Astrocyte (in vitro differentiated cells and primary cell): ENCODE data around the gene BEX3. TPM values are rescaled to one million over a fixed set of nuclear protein-coding genes. Genes with fewer than 3 reads are reported as not detected.

Source experiments
- DNase-seq: peaks from one replicate; pipeline ENCODE4 v3.0.0-alpha.2; 2010; ENCODE audit warnings: low read depth
- FAIRE-seq: peaks from 2 replicates; lab custom pipeline; 2011; peaks lifted over from hg19 to GRCh38; lab: Jason Lieb, UNC
- H2AFZ ChIP-seq: 2 replicates; pipeline ENCODE4 v1.6.0; 2012; ENCODE audit warnings: low read depth, low read length, inconsistent platforms
- H3K27ac ChIP-seq: 2 replicates; pipeline ENCODE4 v1.5.1; 2011; ENCODE audit warnings: low read depth, low read length, inconsistent platforms
- H3K27me3 ChIP-seq: 2 replicates; pipeline ENCODE4 v1.6.0; 2011; ENCODE audit warnings: low read length, inconsistent platforms; ENCODE audit not compliant: insufficient read depth
- H3K36me3 ChIP-seq: 2 replicates; pipeline ENCODE4 v1.5.1; 2011; ENCODE audit warnings: low read length, inconsistent platforms; ENCODE audit not compliant: insufficient read depth
- H3K4me1 ChIP-seq: 2 replicates; pipeline ENCODE4 v1.5.1; 2011; ENCODE audit warnings: low read length, inconsistent platforms; ENCODE audit not compliant: insufficient read depth
- H3K4me2 ChIP-seq: 2 replicates; pipeline ENCODE4 v1.6.0; 2012; ENCODE audit warnings: low read length, inconsistent platforms
- H3K4me3 ChIP-seq: 2 replicates; pipeline ENCODE4 v1.5.1; 2011; ENCODE audit warnings: low read depth, mild to moderate bottlenecking, low read length, inconsistent platforms; ENCODE audit not compliant: insufficient read depth
- H3K79me2 ChIP-seq: 2 replicates; pipeline ENCODE4 v1.6.0; 2012; ENCODE audit warnings: mild to moderate bottlenecking, low read length, inconsistent platforms; ENCODE audit not compliant: insufficient read depth
- H3K9ac ChIP-seq: 2 replicates; pipeline ENCODE4 v1.6.0; 2012; ENCODE audit warnings: mild to moderate bottlenecking, low read length, inconsistent platforms
- H3K9me3 ChIP-seq: 2 replicates; pipeline ENCODE4 v1.5.1; 2012; ENCODE audit warnings: low read depth, mild to moderate bottlenecking, low read length, inconsistent platforms; ENCODE audit not compliant: insufficient read depth
- H4K20me1 ChIP-seq: 2 replicates; pipeline ENCODE4 v1.6.0; 2012; ENCODE audit warnings: low read length, inconsistent platforms; ENCODE audit not compliant: insufficient read depth
- H3K27ac Mint-ChIP-seq: one replicate; pipeline ENCODE4 v1.8.0; 2021; ENCODE audit warnings: mild to moderate bottlenecking, mixed read lengths; ENCODE audit not compliant: unreplicated experiment
- H3K27me3 Mint-ChIP-seq: one replicate; pipeline ENCODE4 v1.8.0; 2021; ENCODE audit warnings: low read depth, mixed read lengths; ENCODE audit not compliant: unreplicated experiment
- H3K36me3 Mint-ChIP-seq: one replicate; pipeline ENCODE4 v1.8.0; 2021; ENCODE audit warnings: low read depth, mixed read lengths; ENCODE audit not compliant: unreplicated experiment
- H3K4me1 Mint-ChIP-seq: one replicate; pipeline ENCODE4 v1.8.0; 2021; ENCODE audit warnings: low read depth, mixed read lengths; ENCODE audit not compliant: unreplicated experiment
- H3K4me3 Mint-ChIP-seq: one replicate; pipeline ENCODE4 v1.8.0; 2021; ENCODE audit warnings: mild to moderate bottlenecking, moderate library complexity, mixed read lengths; ENCODE audit not compliant: unreplicated experiment
- H3K9me3 Mint-ChIP-seq: one replicate; pipeline ENCODE4 v1.8.0; 2021; ENCODE audit warnings: mild to moderate bottlenecking, mixed read lengths; ENCODE audit not compliant: unreplicated experiment
- CTCF ChIP-seq: IDR thresholded peaks from 2 replicates; pipeline ENCODE4 v1.5.1; 2011; ENCODE audit warnings: low read depth, mild to moderate bottlenecking, inconsistent platforms, low read length, moderate library complexity; ENCODE audit not compliant: insufficient read depth
- EZH2 ChIP-seq: IDR thresholded peaks from 2 replicates; pipeline ENCODE4 v1.6.1; 2012; ENCODE audit warnings: mild to moderate bottlenecking, low read length, inconsistent platforms; ENCODE audit not compliant: insufficient read depth
- total RNA-seq: library from RNA; stranded (reverse); gene quantifications from 2 replicates; pipeline ENCODE4 v1.2.1, GENCODE V29; 2021

BEX3 gene
- total RNA-seq, 1 donor from 2014 or later = 241 TPM

GRCh38 chrX:103393487-103393886 lies 17.1 kb downstream of the BEX3 start:
- DNase-seq (no peak), FAIRE-seq (peak; percentile 83)
- Histone ChIP-seq H3K27me3 (no peaks in the 10 kb centered on the region), H2AFZ (no peak overlapping the region), H3K79me2 (no peaks in the 10 kb centered on the region), H3K9ac (no peak overlapping the region), H3K27ac (no peak overlapping the region), H3K4me2 (no peak overlapping the region), H3K36me3 (no peaks in the 10 kb centered on the region), H4K20me1 (no peaks in the 10 kb centered on the region), H3K4me3 (no peak overlapping the region), H3K9me3 (no peaks in the 10 kb centered on the region), H3K4me1 (peaks cover 5% of the 10 kb centered on the region)
- H3K9me3 Mint-ChIP-seq = no peaks in the 10 kb centered on the region
- H3K27me3 Mint-ChIP-seq = no peaks in the 10 kb centered on the region
- no peak overlapping the region for H3K27ac Mint-ChIP-seq
- no peak overlapping the region for H3K4me3 Mint-ChIP-seq
- H3K36me3 Mint-ChIP-seq = no peaks in the 10 kb centered on the region
- TF ChIP-seq EZH2 (no peak), CTCF (no peak)
- peaks cover 8% of the 10 kb centered on the region for H3K4me1 Mint-ChIP-seq

- H3K27ac ChIP-seq = peak overlapping the region; percentile 87
- peak; percentile 47 for FAIRE-seq
Measured at GRCh38 chrX:103396186-103396585, 19.8 kb downstream of the BEX3 start.

More at GRCh38 chrX:103396186-103396585, 19.8 kb downstream of the BEX3 start:
- Mint-ChIP-seq H3K36me3 (no peaks in the 10 kb centered on the region), H3K4me3 (no peak overlapping the region), H3K4me1 (peaks cover 14% of the 10 kb centered on the region), H3K9me3 (no peaks in the 10 kb centered on the region), H3K27me3 (no peaks in the 10 kb centered on the region), H3K27ac (peak overlapping the region; percentile 47)
- peak overlapping the region; percentile 73 for H3K4me2 ChIP-seq
- peak; percentile 71 for DNase-seq
- no peaks in the 10 kb centered on the region for H3K36me3 ChIP-seq
- peak overlapping the region; percentile 58 for H3K9ac ChIP-seq
- no peaks in the 10 kb centered on the region for H3K79me2 ChIP-seq
- no peak overlapping the region for H3K4me3 ChIP-seq
- no peaks in the 10 kb centered on the region for H3K9me3 ChIP-seq
- H4K20me1 ChIP-seq = no peaks in the 10 kb centered on the region
- H3K27me3 ChIP-seq = no peaks in the 10 kb centered on the region
- H2AFZ ChIP-seq = peak overlapping the region; percentile 50
- H3K4me1 ChIP-seq = peaks cover 5% of the 10 kb centered on the region
- TF ChIP-seq CTCF = no peak
- no peak for TF ChIP-seq EZH2
